ENCODE measurements around the gene NUDT3.
A peak's percentile ranks its signal among the peaks of the same experiment; 100 is the strongest.

The NUDT3 gene

GRCh38 chr6:34333858-34334257 is 58.6 kb downstream of the NUDT3 start:
- TF ChIP-seq EP300 (IDR thresholded peaks at IDR 0.05; ENCODE audit: borderline replicate concordance) (no peak), TAF1 (IDR thresholded peaks at IDR 0.05; ENCODE audit: low read depth) (no peak), CREB1 (IDR thresholded peaks at IDR 0.05; ENCODE audit: low read depth) (no peak), CEBPB (IDR thresholded peaks at IDR 0.05) (no peak), ZBTB7A (IDR thresholded peaks at IDR 0.05; ENCODE audit: low read depth) (no peak), TEAD4 (IDR thresholded peaks at IDR 0.05) (no peak)
- TF ChIP-seq, protein P1, sequence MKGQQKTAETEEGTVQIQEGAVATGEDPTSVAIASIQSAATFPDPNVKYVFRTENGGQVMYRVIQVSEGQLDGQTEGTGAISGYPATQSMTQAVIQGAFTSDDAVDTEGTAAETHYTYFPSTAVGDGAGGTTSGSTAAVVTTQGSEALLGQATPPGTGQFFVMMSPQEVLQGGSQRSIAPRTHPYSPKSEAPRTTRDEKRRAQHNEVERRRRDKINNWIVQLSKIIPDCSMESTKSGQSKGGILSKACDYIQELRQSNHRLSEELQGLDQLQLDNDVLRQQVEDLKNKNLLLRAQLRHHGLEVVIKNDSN (IDR thresholded peaks at IDR 0.05), result no peak

- TF ChIP-seq TCF12 (IDR thresholded peaks at IDR 0.05; ENCODE audit: low read depth), result no peak
- no peak for TF ChIP-seq EGR1 (IDR thresholded peaks at IDR 0.05)
- TF ChIP-seq YY1 (IDR thresholded peaks at IDR 0.05; ENCODE audit: low read depth), result no peak
- TF ChIP-seq CEBPB (IDR thresholded peaks at IDR 0.05), result no peak
- TF ChIP-seq NFIC (IDR thresholded peaks at IDR 0.05), result no peak
- TF ChIP-seq EP300 (IDR thresholded peaks at IDR 0.05; ENCODE audit: borderline replicate concordance), result no peak
- TF ChIP-seq RAD21 (IDR thresholded peaks at IDR 0.05; ENCODE audit: low read depth), result no peak
- no peak for TF ChIP-seq ZBTB7A (IDR thresholded peaks at IDR 0.05; ENCODE audit: low read depth)
- no peak for TF ChIP-seq CREB1 (IDR thresholded peaks at IDR 0.05; ENCODE audit: low read depth)
- TF ChIP-seq, protein P1 (IDR thresholded peaks at IDR 0.05), result no peak
- no peak for TF ChIP-seq FOXM1 (IDR thresholded peaks at IDR 0.05; ENCODE audit: borderline replicate concordance, low read depth)
- no peak for TF ChIP-seq TAF1 (IDR thresholded peaks at IDR 0.05; ENCODE audit: low read depth)
Observed at GRCh38 chr6:34332251-34333198, 59.9 kb downstream of the NUDT3 start.

GRCh38 chr6:34331371-34332050 is 61.0 kb downstream of the NUDT3 start:
- TF ChIP-seq EP300 (IDR thresholded peaks at IDR 0.05; ENCODE audit: borderline replicate concordance) (no peak), EGR1 (IDR thresholded peaks at IDR 0.05) (peak; percentile 17; the same call in 1 of the 2 replicates)
- TF ChIP-seq, protein P1 (IDR thresholded peaks at IDR 0.05), result no peak

GRCh38 chr6:34328969-34329368 is 63.5 kb downstream of the NUDT3 start:
- TF ChIP-seq EGR1 (IDR thresholded peaks at IDR 0.05), result no peak
- TF ChIP-seq FOXM1 (IDR thresholded peaks at IDR 0.05; ENCODE audit: borderline replicate concordance, low read depth), result no peak
- no peak for TF ChIP-seq CEBPB (IDR thresholded peaks at IDR 0.05)
- TF ChIP-seq, protein P2, sequence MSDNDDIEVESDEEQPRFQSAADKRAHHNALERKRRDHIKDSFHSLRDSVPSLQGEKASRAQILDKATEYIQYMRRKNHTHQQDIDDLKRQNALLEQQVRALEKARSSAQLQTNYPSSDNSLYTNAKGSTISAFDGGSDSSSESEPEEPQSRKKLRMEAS (IDR thresholded peaks at IDR 0.05), result no peak
- TF ChIP-seq ZBTB7A (IDR thresholded peaks at IDR 0.05; ENCODE audit: low read depth), result no peak
- TF ChIP-seq NFIC (IDR thresholded peaks at IDR 0.05), result no peak
- TF ChIP-seq RAD21 (IDR thresholded peaks at IDR 0.05; ENCODE audit: low read depth), result no peak
- TF ChIP-seq YY1 (IDR thresholded peaks at IDR 0.05; ENCODE audit: low read depth), result no peak
- TF ChIP-seq CREB1 (IDR thresholded peaks at IDR 0.05; ENCODE audit: low read depth), result no peak
- no peak for TF ChIP-seq TEAD4 (IDR thresholded peaks at IDR 0.05)
- TF ChIP-seq REST (IDR thresholded peaks at IDR 0.05; ENCODE audit: low read depth), result no peak
- no peak for TF ChIP-seq TCF12 (IDR thresholded peaks at IDR 0.05; ENCODE audit: low read depth)

DNA sequence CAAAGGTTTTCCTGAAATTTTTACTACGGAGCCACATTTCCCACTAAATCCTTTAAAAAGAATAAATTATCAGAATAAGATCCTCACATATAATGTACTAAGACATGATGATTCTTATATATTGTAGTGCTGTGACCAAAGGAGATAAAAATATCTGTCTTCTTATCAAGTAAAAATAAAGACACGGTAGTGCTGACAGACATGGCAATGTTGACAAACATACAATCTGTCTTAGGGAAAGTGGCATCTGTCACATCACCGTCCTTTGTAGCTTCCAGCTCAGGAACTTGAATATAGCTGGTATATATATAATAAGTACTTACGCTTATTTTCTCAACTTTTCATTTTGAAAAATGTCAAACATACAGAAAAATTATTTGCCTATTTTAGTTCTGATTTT is 66.8 kb downstream of the NUDT3 start:
- no peak for TF ChIP-seq CREB1 (IDR thresholded peaks at IDR 0.05; ENCODE audit: low read depth)
- no peak for TF ChIP-seq FOXM1 (IDR thresholded peaks at IDR 0.05; ENCODE audit: borderline replicate concordance, low read depth)

DNA sequence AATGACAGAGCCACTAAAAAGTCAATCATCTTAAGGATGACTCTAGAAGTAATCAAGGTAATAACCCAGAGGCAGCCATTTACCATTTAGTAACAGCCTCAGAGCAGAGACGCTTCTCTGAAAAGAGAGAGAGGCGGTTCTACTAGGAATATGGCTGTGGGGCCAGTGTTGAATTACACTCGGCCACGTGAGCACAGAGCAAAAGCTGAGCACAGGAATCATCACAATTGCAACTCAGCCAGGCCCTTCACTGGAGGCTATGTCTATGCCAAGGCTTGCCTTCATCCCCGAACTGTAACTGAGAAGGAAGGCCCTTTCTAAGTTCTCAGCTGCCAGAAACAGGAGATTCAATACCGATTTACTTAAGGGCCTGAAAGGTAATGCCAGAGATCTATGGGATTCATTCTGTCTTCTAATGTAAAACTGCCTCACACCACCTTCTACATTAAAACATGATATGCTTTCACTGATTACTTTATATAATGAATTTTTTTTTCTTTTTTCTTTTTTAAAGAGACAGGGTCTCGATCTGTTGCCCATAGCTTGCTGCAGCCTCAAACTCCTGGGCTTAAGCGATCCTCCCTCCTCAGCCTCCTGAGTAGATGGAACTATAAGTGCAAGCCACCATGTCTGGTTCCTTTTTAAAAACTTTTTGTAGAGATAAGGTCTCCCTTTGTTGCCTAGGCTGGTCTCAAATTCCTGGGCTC is 67.6 kb downstream of the NUDT3 start:
- TF ChIP-seq, protein P2 (IDR thresholded peaks at IDR 0.05), result peak; percentile 79
- TF ChIP-seq ZBTB7A (IDR thresholded peaks at IDR 0.05; ENCODE audit: low read depth) (no peak), YY1 (IDR thresholded peaks at IDR 0.05; ENCODE audit: low read depth) (peak; percentile 71; the same call in 1 of the 2 replicates)
- TF ChIP-seq, protein P1 (IDR thresholded peaks at IDR 0.05), result peak; percentile 92
